SK-N-SH treated with all-trans-retinoic acid at 6 μM for 48 hours (cell line): ENCODE results near the gene MKNK2.

ENCODE experiments used
- ARNTL ChIP-seq: fragments of 450-650 bp; formaldehyde crosslinking; IDR thresholded peaks from 2 replicates; pipeline ENCODE4 v1.5.0; 2020; ENCODE audit warnings: low read depth, mild to moderate bottlenecking, moderate library complexity, borderline replicate concordance
- BACH2 ChIP-seq: fragments of 250-450 bp; sonication (Bioruptor Pico); IDR thresholded peaks from 2 replicates; pipeline ENCODE4 v1.9.0; 2021; ENCODE audit warnings: mild to moderate bottlenecking, borderline replicate concordance
- ESRRG ChIP-seq: fragments of 250-450 bp; sonication (Bioruptor Pico); IDR thresholded peaks from 2 replicates; pipeline ENCODE4 v1.6.1; 2021; ENCODE audit warnings: mild to moderate bottlenecking
- SNAI2 ChIP-seq: fragments of 250-450 bp; sonication (Bioruptor Pico); IDR thresholded peaks from 2 replicates; pipeline ENCODE4 v1.5.0; 2020; ENCODE audit warnings: mild to moderate bottlenecking, moderate library complexity
- TCF4 ChIP-seq: fragments of 250-450 bp; sonication (Bioruptor Pico); IDR thresholded peaks from 2 replicates; pipeline ENCODE4 v1.8.0; 2021; ENCODE audit warnings: mild to moderate bottlenecking, moderate library complexity, borderline replicate concordance
- ZNF70 ChIP-seq: fragments of 450-650 bp; formaldehyde crosslinking; IDR thresholded peaks from 2 replicates; pipeline ENCODE4 v1.5.0; 2020; ENCODE audit warnings: mild to moderate bottlenecking, moderate library complexity
- TF ChIP-seq, protein P1 (sequence below): fragments of 250-450 bp; sonication (Bioruptor Pico); IDR thresholded peaks from 2 replicates; pipeline ENCODE4 v1.5.0; 2020; ENCODE audit warnings: mild to moderate bottlenecking, moderate library complexity
- TF ChIP-seq, protein P2 (sequence below): fragments of 250-450 bp; sonication (Bioruptor Pico); IDR thresholded peaks from 2 replicates; pipeline ENCODE4 v1.5.1; 2021; ENCODE audit warnings: mild to moderate bottlenecking, moderate library complexity

DNA sequence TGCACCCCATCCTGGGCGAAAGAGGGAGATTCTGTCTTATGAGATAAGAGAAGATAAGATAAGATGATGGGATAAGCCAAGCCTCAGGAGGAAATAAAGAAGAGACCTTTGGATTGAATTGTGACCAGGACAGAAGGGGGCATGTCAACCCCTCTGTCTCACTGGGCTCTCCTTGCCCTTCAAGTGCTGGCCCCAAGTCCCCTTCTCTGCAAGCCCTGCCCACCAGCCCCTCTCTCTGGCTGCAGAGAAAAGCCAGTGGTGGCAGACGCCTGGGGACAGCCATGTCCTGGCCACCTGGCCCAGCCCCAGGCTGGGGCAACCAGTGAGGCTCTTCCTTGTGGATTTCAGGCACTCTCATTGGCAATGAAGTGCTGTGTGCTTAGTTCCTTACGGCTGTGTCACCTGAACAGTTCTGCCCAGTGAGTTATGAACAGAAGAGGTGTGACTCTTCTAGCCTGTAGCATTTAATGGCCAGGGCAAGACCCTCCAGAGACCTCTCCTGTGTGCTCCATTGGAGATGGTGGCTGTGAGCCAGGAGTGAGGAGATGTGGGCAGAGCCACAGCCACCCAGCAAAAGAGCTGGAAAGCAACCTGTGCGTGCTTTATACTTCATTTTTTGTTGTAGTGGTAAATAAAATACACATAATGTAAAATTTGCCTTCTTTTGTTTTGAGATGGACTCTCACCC lies 29.4 kb downstream of the MKNK2 start:
- TF ChIP-seq, protein P1, sequence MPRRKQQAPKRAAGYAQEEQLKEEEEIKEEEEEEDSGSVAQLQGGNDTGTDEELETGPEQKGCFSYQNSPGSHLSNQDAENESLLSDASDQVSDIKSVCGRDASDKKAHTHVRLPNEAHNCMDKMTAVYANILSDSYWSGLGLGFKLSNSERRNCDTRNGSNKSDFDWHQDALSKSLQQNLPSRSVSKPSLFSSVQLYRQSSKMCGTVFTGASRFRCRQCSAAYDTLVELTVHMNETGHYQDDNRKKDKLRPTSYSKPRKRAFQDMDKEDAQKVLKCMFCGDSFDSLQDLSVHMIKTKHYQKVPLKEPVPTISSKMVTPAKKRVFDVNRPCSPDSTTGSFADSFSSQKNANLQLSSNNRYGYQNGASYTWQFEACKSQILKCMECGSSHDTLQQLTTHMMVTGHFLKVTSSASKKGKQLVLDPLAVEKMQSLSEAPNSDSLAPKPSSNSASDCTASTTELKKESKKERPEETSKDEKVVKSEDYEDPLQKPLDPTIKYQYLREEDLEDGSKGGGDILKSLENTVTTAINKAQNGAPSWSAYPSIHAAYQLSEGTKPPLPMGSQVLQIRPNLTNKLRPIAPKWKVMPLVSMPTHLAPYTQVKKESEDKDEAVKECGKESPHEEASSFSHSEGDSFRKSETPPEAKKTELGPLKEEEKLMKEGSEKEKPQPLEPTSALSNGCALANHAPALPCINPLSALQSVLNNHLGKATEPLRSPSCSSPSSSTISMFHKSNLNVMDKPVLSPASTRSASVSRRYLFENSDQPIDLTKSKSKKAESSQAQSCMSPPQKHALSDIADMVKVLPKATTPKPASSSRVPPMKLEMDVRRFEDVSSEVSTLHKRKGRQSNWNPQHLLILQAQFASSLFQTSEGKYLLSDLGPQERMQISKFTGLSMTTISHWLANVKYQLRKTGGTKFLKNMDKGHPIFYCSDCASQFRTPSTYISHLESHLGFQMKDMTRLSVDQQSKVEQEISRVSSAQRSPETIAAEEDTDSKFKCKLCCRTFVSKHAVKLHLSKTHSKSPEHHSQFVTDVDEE (CRISPR knock-in tag), result no peak
- TF ChIP-seq SNAI2 (CRISPR knock-in tag), result no peak
- TF ChIP-seq, protein P2, sequence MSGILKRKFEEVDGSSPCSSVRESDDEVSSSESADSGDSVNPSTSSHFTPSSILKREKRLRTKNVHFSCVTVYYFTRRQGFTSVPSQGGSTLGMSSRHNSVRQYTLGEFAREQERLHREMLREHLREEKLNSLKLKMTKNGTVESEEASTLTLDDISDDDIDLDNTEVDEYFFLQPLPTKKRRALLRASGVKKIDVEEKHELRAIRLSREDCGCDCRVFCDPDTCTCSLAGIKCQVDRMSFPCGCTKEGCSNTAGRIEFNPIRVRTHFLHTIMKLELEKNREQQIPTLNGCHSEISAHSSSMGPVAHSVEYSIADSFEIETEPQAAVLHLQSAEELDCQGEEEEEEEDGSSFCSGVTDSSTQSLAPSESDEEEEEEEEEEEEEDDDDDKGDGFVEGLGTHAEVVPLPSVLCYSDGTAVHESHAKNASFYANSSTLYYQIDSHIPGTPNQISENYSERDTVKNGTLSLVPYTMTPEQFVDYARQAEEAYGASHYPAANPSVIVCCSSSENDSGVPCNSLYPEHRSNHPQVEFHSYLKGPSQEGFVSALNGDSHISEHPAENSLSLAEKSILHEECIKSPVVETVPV (CRISPR knock-in tag), result no peak
- TF ChIP-seq ZNF70 (CRISPR knock-in tag), result no peak
- TF ChIP-seq ESRRG, result no peak
- no peak for TF ChIP-seq TCF4
- TF ChIP-seq ARNTL (CRISPR knock-in tag), result no peak
- TF ChIP-seq BACH2 (CRISPR knock-in tag), result no peak
